ENCODE results near the gene SLC25A33.

GRCh38 chr1:9586147-9586766, 47.0 kb downstream of the SLC25A33 start:
- TF ChIP-seq, protein P1, sequence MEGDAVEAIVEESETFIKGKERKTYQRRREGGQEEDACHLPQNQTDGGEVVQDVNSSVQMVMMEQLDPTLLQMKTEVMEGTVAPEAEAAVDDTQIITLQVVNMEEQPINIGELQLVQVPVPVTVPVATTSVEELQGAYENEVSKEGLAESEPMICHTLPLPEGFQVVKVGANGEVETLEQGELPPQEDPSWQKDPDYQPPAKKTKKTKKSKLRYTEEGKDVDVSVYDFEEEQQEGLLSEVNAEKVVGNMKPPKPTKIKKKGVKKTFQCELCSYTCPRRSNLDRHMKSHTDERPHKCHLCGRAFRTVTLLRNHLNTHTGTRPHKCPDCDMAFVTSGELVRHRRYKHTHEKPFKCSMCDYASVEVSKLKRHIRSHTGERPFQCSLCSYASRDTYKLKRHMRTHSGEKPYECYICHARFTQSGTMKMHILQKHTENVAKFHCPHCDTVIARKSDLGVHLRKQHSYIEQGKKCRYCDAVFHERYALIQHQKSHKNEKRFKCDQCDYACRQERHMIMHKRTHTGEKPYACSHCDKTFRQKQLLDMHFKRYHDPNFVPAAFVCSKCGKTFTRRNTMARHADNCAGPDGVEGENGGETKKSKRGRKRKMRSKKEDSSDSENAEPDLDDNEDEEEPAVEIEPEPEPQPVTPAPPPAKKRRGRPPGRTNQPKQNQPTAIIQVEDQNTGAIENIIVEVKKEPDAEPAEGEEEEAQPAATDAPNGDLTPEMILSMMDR (IDR thresholded peaks at IDR 0.05): no peak
- TF ChIP-seq EZH2 (IDR thresholded peaks at IDR 0.05) (no peak), EZH2phosphoT487 (IDR thresholded peaks at IDR 0.05) (no peak)

Data from neural progenitor cell (in vitro differentiated cells).